IPS-18a (cell line): Measurements from ENCODE around the gene GTF3A.

Experiments
- H3K27ac ChIP-seq: one replicate; pipeline ENCODE4 v1.5.1; 2013; ENCODE audit warnings: low read length
- H3K27me3 ChIP-seq: one replicate; pipeline ENCODE4 v1.6.1; 2013; ENCODE audit warnings: mild to moderate bottlenecking, low read length; ENCODE audit not compliant: control insufficient read depth, insufficient read depth
- H3K36me3 ChIP-seq: one replicate; pipeline ENCODE4 v1.6.1; 2013; ENCODE audit warnings: low read depth, low read length; ENCODE audit not compliant: control insufficient read depth
- H3K4me1 ChIP-seq: one replicate; pipeline ENCODE4 v1.6.1; 2013; ENCODE audit warnings: low read depth, low read length; ENCODE audit not compliant: control insufficient read depth
- H3K4me3 ChIP-seq: one replicate; pipeline ENCODE4 v1.5.1; 2013; ENCODE audit warnings: low read length
- H3K9ac ChIP-seq: one replicate; pipeline ENCODE4 v1.6.1; 2013; ENCODE audit warnings: mild to moderate bottlenecking, low read length, moderate library complexity
- H3K9me3 ChIP-seq: one replicate; pipeline ENCODE4 v1.6.1; 2013; ENCODE audit warnings: low read depth, low read length; ENCODE audit not compliant: control insufficient read depth

Gene GTF3A

DNA sequence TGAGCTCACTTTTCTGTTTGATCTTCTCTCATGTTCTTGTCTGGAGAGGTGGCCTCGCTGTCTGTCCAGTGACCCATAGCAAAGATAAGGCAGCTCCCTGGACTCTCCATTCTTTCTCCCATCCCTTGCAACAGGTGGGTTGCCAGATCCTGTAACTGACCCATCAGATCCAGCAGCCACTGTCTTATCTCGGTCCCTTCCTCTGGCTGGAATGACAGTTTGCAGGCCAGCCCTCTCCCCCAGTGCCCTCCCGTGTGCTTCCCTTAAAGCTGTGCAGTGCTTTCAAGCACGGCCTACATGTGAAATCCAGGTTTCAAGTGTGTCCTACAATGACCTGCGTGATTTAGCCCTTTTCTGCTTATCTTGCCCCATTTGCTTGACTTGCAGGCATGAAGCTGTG is 3.7 kb downstream of the GTF3A start:
- no peak overlapping the region for H3K9ac ChIP-seq
- H3K9me3 ChIP-seq, result no peaks in the 10 kb centered on the region
- peaks cover 10% of the 10 kb centered on the region for H3K27me3 ChIP-seq
- no peak overlapping the region for H3K4me3 ChIP-seq
- H3K4me1 ChIP-seq, result peaks cover 20% of the 10 kb centered on the region
- H3K36me3 ChIP-seq, result peaks cover 52% of the 10 kb centered on the region
- H3K27ac ChIP-seq, result no peak overlapping the region

DNA sequence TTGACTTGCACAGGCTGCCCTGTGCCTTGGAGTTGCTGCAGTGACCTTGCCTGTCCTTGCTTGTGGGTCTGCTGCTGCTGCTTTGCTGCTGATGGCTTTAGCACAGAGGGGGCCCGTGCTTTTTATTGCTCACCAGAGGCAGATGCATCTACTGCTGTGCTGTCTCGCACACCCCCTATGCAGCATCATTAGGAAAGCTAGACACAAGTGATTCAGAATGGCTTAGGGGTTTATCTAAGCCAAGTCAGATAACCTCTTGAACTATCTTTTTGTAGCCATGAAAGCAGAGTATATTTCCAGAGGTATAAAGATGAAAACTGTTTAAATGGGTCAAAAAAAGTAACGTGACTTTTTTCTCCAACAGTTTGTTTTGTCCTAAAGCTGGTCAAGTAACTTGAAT is 7.8 kb downstream of the GTF3A start:
- no peak overlapping the region for H3K27ac ChIP-seq
- H3K27me3 ChIP-seq, result no peaks in the 10 kb centered on the region
- H3K9ac ChIP-seq, result no peak overlapping the region
- H3K9me3 ChIP-seq, result no peaks in the 10 kb centered on the region
- no peaks in the 10 kb centered on the region for H3K4me1 ChIP-seq
- H3K4me3 ChIP-seq, result no peak overlapping the region
- H3K36me3 ChIP-seq, result peaks cover 78% of the 10 kb centered on the region

- no peak overlapping the region for H3K4me3 ChIP-seq
- no peaks in the 10 kb centered on the region for H3K27me3 ChIP-seq
- H3K27ac ChIP-seq, result no peak overlapping the region
- H3K9me3 ChIP-seq, result no peaks in the 10 kb centered on the region
- H3K4me1 ChIP-seq, result no peaks in the 10 kb centered on the region
- H3K36me3 ChIP-seq, result peaks cover 72% of the 10 kb centered on the region
- no peak overlapping the region for H3K9ac ChIP-seq
Observed at GRCh38 chr13:27432611-27433210, 8.3 kb downstream of the GTF3A start.

GRCh38 chr13:27437126-27437525 is 12.7 kb downstream of the GTF3A start:
- H3K36me3 ChIP-seq, result peaks cover 52% of the 10 kb centered on the region
- no peak overlapping the region for H3K4me3 ChIP-seq
- no peaks in the 10 kb centered on the region for H3K27me3 ChIP-seq
- H3K9me3 ChIP-seq, result no peaks in the 10 kb centered on the region
- H3K27ac ChIP-seq, result no peak overlapping the region
- no peaks in the 10 kb centered on the region for H3K4me1 ChIP-seq
- H3K9ac ChIP-seq, result no peak overlapping the region

DNA sequence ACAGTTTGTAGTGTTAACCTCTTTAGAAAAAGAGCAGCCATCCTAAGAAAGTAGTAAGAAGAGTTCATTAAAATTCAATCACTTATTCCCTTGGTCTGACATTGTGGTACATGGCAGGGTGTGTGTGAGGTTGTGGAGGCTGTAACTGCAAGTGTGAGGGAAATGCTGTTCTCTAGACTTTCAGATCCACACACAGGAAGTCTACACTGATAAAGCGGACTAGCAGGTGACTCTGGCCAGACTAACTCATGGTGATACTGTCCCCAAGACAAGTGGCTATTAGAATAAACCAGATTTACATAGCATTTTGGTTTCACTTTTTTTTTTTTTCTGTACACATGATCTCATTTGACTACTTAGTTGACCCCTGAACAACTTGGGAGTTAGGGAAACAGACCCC is 16.0 kb downstream of the GTF3A start:
- H3K27ac ChIP-seq, result no peak overlapping the region
- no peak overlapping the region for H3K9ac ChIP-seq
- H3K27me3 ChIP-seq, result no peaks in the 10 kb centered on the region
- peaks cover 21% of the 10 kb centered on the region for H3K36me3 ChIP-seq
- no peaks in the 10 kb centered on the region for H3K9me3 ChIP-seq
- no peaks in the 10 kb centered on the region for H3K4me1 ChIP-seq
- no peak overlapping the region for H3K4me3 ChIP-seq

GRCh38 chr13:27442071-27442647 is 17.7 kb downstream of the GTF3A start:
- Histone ChIP-seq H3K4me1 (no peaks in the 10 kb centered on the region), H3K36me3 (peaks cover 13% of the 10 kb centered on the region), H3K27ac (no peak overlapping the region), H3K27me3 (no peaks in the 10 kb centered on the region), H3K9me3 (no peaks in the 10 kb centered on the region), H3K9ac (no peak overlapping the region), H3K4me3 (no peak overlapping the region)

DNA sequence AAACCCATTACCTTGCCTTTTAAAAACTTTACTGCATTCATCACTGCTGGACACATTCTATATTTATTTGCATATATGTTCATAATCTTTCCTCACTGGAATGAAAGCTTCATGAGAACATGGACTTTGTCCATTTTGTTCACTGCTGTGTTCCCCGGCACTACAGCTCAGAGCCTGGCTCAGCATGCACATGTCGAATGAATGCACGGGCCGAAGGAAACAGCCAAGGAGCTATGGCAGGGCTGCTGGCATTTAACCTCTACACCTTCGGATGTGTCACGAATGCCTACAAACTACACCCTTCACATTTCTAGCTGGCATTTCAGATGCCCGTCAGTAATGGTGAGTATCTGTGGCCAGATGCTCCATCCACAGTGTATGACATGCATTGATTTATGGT is 18.4 kb downstream of the GTF3A start:
- peaks cover 13% of the 10 kb centered on the region for H3K36me3 ChIP-seq
- no peak overlapping the region for H3K9ac ChIP-seq
- H3K9me3 ChIP-seq, result no peaks in the 10 kb centered on the region
- no peak overlapping the region for H3K27ac ChIP-seq
- no peaks in the 10 kb centered on the region for H3K4me1 ChIP-seq
- no peaks in the 10 kb centered on the region for H3K27me3 ChIP-seq
- H3K4me3 ChIP-seq, result no peak overlapping the region

GRCh38 chr13:27446986-27447583 is 22.7 kb downstream of the GTF3A start:
- no peaks in the 10 kb centered on the region for H3K36me3 ChIP-seq
- peaks cover 9% of the 10 kb centered on the region for H3K27me3 ChIP-seq
- no peak overlapping the region for H3K4me3 ChIP-seq
- no peak overlapping the region for H3K9ac ChIP-seq
- H3K9me3 ChIP-seq, result no peaks in the 10 kb centered on the region
- H3K4me1 ChIP-seq, result peaks cover 14% of the 10 kb centered on the region
- H3K27ac ChIP-seq, result no peak overlapping the region

DNA sequence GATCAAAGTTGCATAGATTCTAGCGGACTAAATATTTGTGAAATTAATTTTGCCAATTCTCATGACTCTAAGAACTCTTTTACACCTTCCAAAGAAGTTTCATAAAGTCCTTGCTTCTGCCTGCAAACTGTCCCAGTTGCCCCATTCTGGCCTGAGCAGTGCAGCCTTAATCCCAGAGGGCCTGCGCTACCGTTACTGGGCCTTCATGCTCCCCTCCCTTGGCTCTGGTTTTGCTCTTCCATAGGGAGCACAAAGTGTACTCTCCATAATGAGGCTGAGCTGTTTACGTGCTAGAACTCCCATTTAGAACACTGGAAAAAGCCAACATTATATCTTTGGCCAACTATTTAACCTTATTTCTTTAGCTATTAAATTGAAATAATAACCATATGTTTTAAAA is 23.9 kb downstream of the GTF3A start:
- H3K27me3 ChIP-seq, result peaks cover 19% of the 10 kb centered on the region
- no peaks in the 10 kb centered on the region for H3K9me3 ChIP-seq
- H3K9ac ChIP-seq, result no peak overlapping the region
- no peak overlapping the region for H3K27ac ChIP-seq
- no peak overlapping the region for H3K4me3 ChIP-seq
- no peaks in the 10 kb centered on the region for H3K36me3 ChIP-seq
- H3K4me1 ChIP-seq, result peaks cover 14% of the 10 kb centered on the region

DNA sequence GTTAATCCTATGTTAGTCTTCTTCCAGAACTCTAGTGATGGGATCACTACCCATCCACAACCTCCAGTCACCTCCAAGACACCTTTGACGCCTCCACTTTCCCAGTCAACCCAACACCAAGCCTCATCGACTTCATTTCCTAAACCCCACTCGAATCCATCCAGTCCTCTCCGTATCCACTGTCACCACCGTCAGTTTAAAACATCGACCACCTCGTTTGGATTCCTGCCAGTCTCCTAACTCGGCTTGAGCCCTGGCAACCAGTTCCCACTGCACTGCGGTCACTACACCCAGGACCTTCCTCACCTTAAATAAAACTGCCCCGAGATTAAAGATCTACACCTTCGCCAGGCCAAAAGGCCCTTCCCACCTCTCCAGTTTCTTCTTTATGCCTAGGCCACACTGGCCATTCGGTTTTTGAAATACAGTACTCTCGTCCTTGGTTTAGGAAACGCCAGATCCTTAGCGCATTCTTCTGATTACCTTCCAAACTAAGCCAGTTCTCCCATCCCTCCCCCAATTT is 24.7 kb downstream of the GTF3A start:
- no peaks in the 10 kb centered on the region for H3K9me3 ChIP-seq
- peaks cover 14% of the 10 kb centered on the region for H3K4me1 ChIP-seq
- H3K36me3 ChIP-seq, result no peaks in the 10 kb centered on the region
- peak overlapping the region; percentile 36 for H3K27ac ChIP-seq
- peaks cover 26% of the 10 kb centered on the region for H3K27me3 ChIP-seq
- H3K9ac ChIP-seq, result peak overlapping the region; percentile 76
- H3K4me3 ChIP-seq, result peak overlapping the region; percentile 77

GRCh38 chr13:27449936-27450828 is 25.8 kb downstream of the GTF3A start, which contains the start of gene MTIF3:
MTIF3 (minus strand) TSS chr13:27450564; CDS start chr13:27440448, 10,116 bp downstream.
- Histone ChIP-seq H3K27me3 (peaks cover 26% of the 10 kb centered on the region), H3K4me3 (peak within 1 kb of the TSS; percentile 77), H3K27ac (peak within 1 kb of the TSS; percentile 60), H3K4me1 (peaks cover 15% of the 10 kb centered on the region), H3K36me3 (no peaks in the 10 kb centered on the region), H3K9ac (peak within 1 kb of the TSS; percentile 76), H3K9me3 (no peaks in the 10 kb centered on the region)
